ENCODE measurements around the gene DGLUCY. TPM values are rescaled to one million over a fixed set of nuclear protein-coding genes. Genes with fewer than 3 reads are reported as not detected.
"Not testable (repeated sequence)": the region's sequence is repeated elsewhere in the genome, so short reads cannot be mapped to it uniquely, and the experiment has no call there.

Gene DGLUCY
- polyA plus RNA-seq, 1 donor: 29.4 TPM

- no peak for DNase-seq (ENCODE audit: low read depth)
Measured at GRCh38 chr14:91205459-91205858, 91.6 kb downstream of the DGLUCY start.

GRCh38 chr14:91207008-91207407, 93.1 kb downstream of the DGLUCY start:
- DNase-seq (ENCODE audit: low read depth): no peak

- no peak for DNase-seq (ENCODE audit: low read depth)
Measured at GRCh38 chr14:91211017-91211416, 97.1 kb downstream of the DGLUCY start.

GRCh38 chr14:91214306-91214705, 100.4 kb downstream of the DGLUCY start:
- no peak for DNase-seq (ENCODE audit: low read depth)

- DNase-seq (ENCODE audit: low read depth): no peak
Measured at GRCh38 chr14:91215381-91215780, 101.5 kb downstream of the DGLUCY start.

- no peak for DNase-seq (ENCODE audit: low read depth)
Measured at GRCh38 chr14:91216731-91217226, 102.9 kb downstream of the DGLUCY start.

- no peak for DNase-seq (ENCODE audit: low read depth)
Measured at GRCh38 chr14:91218014-91218413, 104.1 kb downstream of the DGLUCY start.

- DNase-seq (ENCODE audit: low read depth): no peak
Measured at GRCh38 chr14:91219517-91220389, 105.9 kb downstream of the DGLUCY start.

- no peak for DNase-seq (ENCODE audit: low read depth)
Measured at GRCh38 chr14:91220581-91221000, 106.7 kb downstream of the DGLUCY start.

- no peak for DNase-seq (ENCODE audit: low read depth)
Measured at GRCh38 chr14:91221270-91221669, 107.4 kb downstream of the DGLUCY start.

GRCh38 chr14:91223028-91223783, 109.3 kb downstream of the DGLUCY start:
- no peak for DNase-seq (ENCODE audit: low read depth)

- DNase-seq (ENCODE audit: low read depth): no peak
Measured at GRCh38 chr14:91225025-91225424, 111.2 kb downstream of the DGLUCY start.

- DNase-seq (ENCODE audit: low read depth): not testable (repeated sequence)
Measured at GRCh38 chr14:91226360-91226759, 112.5 kb downstream of the DGLUCY start.

GRCh38 chr14:91227183-91227628, 113.3 kb downstream of the DGLUCY start:
- no peak for DNase-seq (ENCODE audit: low read depth)

GRCh38 chr14:91228112-91229004, 114.5 kb downstream of the DGLUCY start:
- DNase-seq (ENCODE audit: low read depth): no peak

- DNase-seq (ENCODE audit: low read depth): no peak
Measured at GRCh38 chr14:91229005-91229382, 115.1 kb downstream of the DGLUCY start.

GRCh38 chr14:91229743-91230200, 115.9 kb downstream of the DGLUCY start:
- no peak for DNase-seq (ENCODE audit: low read depth)

GRCh38 chr14:91230397-91231035, 116.6 kb downstream of the DGLUCY start:
- no peak for DNase-seq (ENCODE audit: low read depth)

GRCh38 chr14:91231446-91231845, 117.6 kb downstream of the DGLUCY start:
- DNase-seq (ENCODE audit: low read depth): no peak

GRCh38 chr14:91232052-91232451, 118.2 kb downstream of the DGLUCY start:
- DNase-seq (ENCODE audit: low read depth): no peak

GRCh38 chr14:91232603-91233002, 118.7 kb downstream of the DGLUCY start:
- DNase-seq (ENCODE audit: low read depth): no peak

All from forelimb muscle (tissue), 1 donor.